Measurements from ENCODE around the gene UGCG. TPM values are rescaled to one million over a fixed set of nuclear protein-coding genes. Genes with fewer than 3 reads are reported as not detected.

The UGCG gene
- total and polyA plus RNA-seq, 10 of the 15 experiments (the other 5 are each of a cell fraction or from before 2014, with no cell fraction given), result 21.7 to 96.6 (median 48.9) TPM

DNA sequence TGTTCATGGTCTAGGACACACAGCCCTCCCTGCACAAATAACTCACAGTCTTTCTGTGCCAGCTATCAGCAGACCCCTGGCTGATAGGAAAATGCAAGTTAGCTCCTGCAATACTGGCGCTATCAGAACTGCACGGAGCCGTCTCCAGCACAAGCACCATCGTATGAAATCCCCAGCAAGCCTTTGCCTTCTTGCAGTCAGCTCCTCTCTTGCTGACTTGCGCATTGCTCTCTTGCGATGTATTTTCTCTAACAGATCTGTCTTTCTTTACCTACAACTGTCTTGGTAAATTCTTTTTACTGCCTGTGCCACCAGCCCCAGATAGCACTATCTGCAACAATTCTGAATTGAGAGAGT is 25.1 kb upstream of the UGCG start:
- FAIRE-seq (no peak), ATAC-seq (no peak), DNase-seq (ENCODE audit: low read depth, low spot score) (no peak)
- H3K79me2 ChIP-seq (ENCODE audit: control insufficient read depth, insufficient read depth, low read length), result no peaks in the 10 kb centered on the region
- peaks cover 8% of the 10 kb centered on the region for H3K4me1 ChIP-seq (ENCODE audit: control insufficient read depth, insufficient read depth, low read length)
- no peak overlapping the region for H3K9ac ChIP-seq (ENCODE audit: control insufficient read depth, insufficient read depth, low read length)
- no peak overlapping the region for H3K27ac ChIP-seq (ENCODE audit: control insufficient read depth, insufficient read depth)
- no peak overlapping the region for H2AFZ ChIP-seq (ENCODE audit: control insufficient read depth, low read depth, low read length)
- TF ChIP-seq SRF (IDR thresholded peaks at IDR 0.05; ENCODE audit: low read depth in 2 of 2, low read length in 2 of 2), result no peak
- TF ChIP-seq ZNF24 (IDR thresholded peaks at IDR 0.05), result no peak
- no peaks in the 10 kb centered on the region for H4K20me1 ChIP-seq (ENCODE audit: control insufficient read depth, insufficient read depth)
- no peaks in the 10 kb centered on the region; the same call in 2 of the 3 replicates for H3K9me3 ChIP-seq (replicated peaks; ENCODE audit: control insufficient read depth, insufficient read depth, low read length)
- H3K27me3 ChIP-seq (replicated peaks in 1 of 2; ENCODE audit: control insufficient read depth in 2 of 2, insufficient read depth in 2 of 2, low read length in 1 of 2), result no peaks in the 10 kb centered on the region
- 89% methylated on average over 6 of the region's 6 CpGs for WGBS (ENCODE audit: insufficient coverage, insufficient replicate concordance, low lambda C conversion rate, missing lambda C conversion rate)
- intact Hi-C loops (cut with micrococcal nuclease; ENCODE audit: unreplicated experiment), result no loop called here
- no peak overlapping the region for H3K4me2 ChIP-seq (ENCODE audit: control insufficient read depth, insufficient read depth)
- no peaks in the 10 kb centered on the region for H3K36me3 ChIP-seq (ENCODE audit: control insufficient read depth in 2 of 2, insufficient read depth in 2 of 2, low read length in 1 of 2)
- ChIA-PET CTCF (no interaction called here), RAD21 (ENCODE audit: unreplicated experiment) (interaction anchor here (1.5 kb wide), 1 partner anchor 112 kb away, joined by 4 read pairs; no protein-coding TSS in a partner anchor), POLR2A (no interaction called here), SMC1A (ENCODE audit: uncharacterized antibody, unreplicated experiment) (interaction anchor here (0.6 to 1.9 kb wide), 3 partner anchors 9 to 13 kb away, joined by 3 to 4 read pairs (median 3); no protein-coding TSS in a partner anchor)
- no peak overlapping the region for H3K4me3 ChIP-seq
- in situ Hi-C loops (cut with MboI), result no loop called here
- BruUV-seq (replicated peaks), result no TSS peak

DNA sequence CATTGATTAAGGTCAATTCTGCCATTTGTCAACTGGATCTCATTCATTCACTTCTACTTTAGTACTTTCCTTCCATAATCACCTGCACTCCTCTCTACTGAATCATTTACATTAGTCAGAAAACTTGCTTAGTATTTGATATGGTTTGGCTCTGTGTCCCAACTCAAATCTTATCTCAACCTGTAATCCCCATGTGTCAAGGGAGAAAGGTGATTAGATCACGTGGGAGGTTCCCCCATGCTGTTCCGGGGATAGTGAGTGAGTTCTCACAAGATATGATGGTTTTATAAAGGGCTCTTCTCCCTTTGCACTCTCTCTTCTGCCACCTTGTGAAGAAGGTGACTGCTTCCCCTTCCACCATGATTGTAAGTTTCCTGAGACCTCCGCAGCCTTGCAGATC is 23.7 kb upstream of the UGCG start:
- H3K4me1 ChIP-seq (ENCODE audit: control insufficient read depth, insufficient read depth, low read length), result peaks cover 8% of the 10 kb centered on the region
- ChIA-PET SMC1A (ENCODE audit: uncharacterized antibody, unreplicated experiment) (interaction anchor here (0.8 kb wide), 1 partner anchor 26 kb away, joined by 3 read pairs; no protein-coding TSS in a partner anchor), CTCF (no interaction called here), POLR2A (no interaction called here), RAD21 (ENCODE audit: unreplicated experiment) (no interaction called here)
- BruUV-seq (replicated peaks), result no TSS peak
- no peak for DNase-seq (ENCODE audit: low read depth, low spot score)
- no peaks in the 10 kb centered on the region for H3K27me3 ChIP-seq (replicated peaks in 1 of 2; ENCODE audit: control insufficient read depth in 2 of 2, insufficient read depth in 2 of 2, low read length in 1 of 2)
- no peak for FAIRE-seq
- H2AFZ ChIP-seq (ENCODE audit: control insufficient read depth, low read depth, low read length), result no peak overlapping the region
- no peak overlapping the region for H3K9ac ChIP-seq (ENCODE audit: control insufficient read depth, insufficient read depth, low read length)
- no peaks in the 10 kb centered on the region; the same call in 2 of the 3 replicates for H3K9me3 ChIP-seq (replicated peaks; ENCODE audit: control insufficient read depth, insufficient read depth, low read length)
- no peak overlapping the region for H3K27ac ChIP-seq (ENCODE audit: control insufficient read depth, insufficient read depth)
- ATAC-seq, result no peak
- no peaks in the 10 kb centered on the region for H3K79me2 ChIP-seq (ENCODE audit: control insufficient read depth, insufficient read depth, low read length)
- H3K4me2 ChIP-seq (ENCODE audit: control insufficient read depth, insufficient read depth), result no peak overlapping the region
- H3K36me3 ChIP-seq (ENCODE audit: control insufficient read depth in 2 of 2, insufficient read depth in 2 of 2, low read length in 1 of 2), result no peaks in the 10 kb centered on the region
- in situ Hi-C loops (cut with MboI), result no loop called here
- H3K4me3 ChIP-seq, result no peak overlapping the region
- 71% methylated on average over 3 of the region's 3 CpGs for WGBS (ENCODE audit: insufficient coverage, insufficient replicate concordance, low lambda C conversion rate, missing lambda C conversion rate)
- intact Hi-C loops (cut with micrococcal nuclease; ENCODE audit: unreplicated experiment), result no loop called here
- H4K20me1 ChIP-seq (ENCODE audit: control insufficient read depth, insufficient read depth), result no peaks in the 10 kb centered on the region
- TF ChIP-seq YY1 (IDR thresholded peaks at IDR 0.05; ENCODE audit: low read depth, low read length) (no peak), SKIL (IDR thresholded peaks at IDR 0.05; ENCODE audit: low read depth, poor library complexity, severe bottlenecking) (no peak), MYB (IDR thresholded peaks at IDR 0.05; ENCODE audit: borderline replicate concordance, low read depth, low read length) (no peak), ATF2 (IDR thresholded peaks at IDR 0.05; ENCODE audit: low read length) (no peak)
- TF ChIP-seq, protein P1, sequence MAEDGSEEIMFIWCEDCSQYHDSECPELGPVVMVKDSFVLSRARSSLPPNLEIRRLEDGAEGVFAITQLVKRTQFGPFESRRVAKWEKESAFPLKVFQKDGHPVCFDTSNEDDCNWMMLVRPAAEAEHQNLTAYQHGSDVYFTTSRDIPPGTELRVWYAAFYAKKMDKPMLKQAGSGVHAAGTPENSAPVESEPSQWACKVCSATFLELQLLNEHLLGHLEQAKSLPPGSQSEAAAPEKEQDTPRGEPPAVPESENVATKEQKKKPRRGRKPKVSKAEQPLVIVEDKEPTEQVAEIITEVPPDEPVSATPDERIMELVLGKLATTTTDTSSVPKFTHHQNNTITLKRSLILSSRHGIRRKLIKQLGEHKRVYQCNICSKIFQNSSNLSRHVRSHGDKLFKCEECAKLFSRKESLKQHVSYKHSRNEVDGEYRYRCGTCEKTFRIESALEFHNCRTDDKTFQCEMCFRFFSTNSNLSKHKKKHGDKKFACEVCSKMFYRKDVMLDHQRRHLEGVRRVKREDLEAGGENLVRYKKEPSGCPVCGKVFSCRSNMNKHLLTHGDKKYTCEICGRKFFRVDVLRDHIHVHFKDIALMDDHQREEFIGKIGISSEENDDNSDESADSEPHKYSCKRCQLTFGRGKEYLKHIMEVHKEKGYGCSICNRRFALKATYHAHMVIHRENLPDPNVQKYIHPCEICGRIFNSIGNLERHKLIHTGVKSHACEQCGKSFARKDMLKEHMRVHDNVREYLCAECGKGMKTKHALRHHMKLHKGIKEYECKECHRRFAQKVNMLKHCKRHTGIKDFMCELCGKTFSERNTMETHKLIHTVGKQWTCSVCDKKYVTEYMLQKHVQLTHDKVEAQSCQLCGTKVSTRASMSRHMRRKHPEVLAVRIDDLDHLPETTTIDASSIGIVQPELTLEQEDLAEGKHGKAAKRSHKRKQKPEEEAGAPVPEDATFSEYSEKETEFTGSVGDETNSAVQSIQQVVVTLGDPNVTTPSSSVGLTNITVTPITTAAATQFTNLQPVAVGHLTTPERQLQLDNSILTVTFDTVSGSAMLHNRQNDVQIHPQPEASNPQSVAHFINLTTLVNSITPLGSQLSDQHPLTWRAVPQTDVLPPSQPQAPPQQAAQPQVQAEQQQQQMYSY (CRISPR knock-in tag; IDR thresholded peaks at IDR 0.05), result no peak
- TF ChIP-seq, protein P2, sequence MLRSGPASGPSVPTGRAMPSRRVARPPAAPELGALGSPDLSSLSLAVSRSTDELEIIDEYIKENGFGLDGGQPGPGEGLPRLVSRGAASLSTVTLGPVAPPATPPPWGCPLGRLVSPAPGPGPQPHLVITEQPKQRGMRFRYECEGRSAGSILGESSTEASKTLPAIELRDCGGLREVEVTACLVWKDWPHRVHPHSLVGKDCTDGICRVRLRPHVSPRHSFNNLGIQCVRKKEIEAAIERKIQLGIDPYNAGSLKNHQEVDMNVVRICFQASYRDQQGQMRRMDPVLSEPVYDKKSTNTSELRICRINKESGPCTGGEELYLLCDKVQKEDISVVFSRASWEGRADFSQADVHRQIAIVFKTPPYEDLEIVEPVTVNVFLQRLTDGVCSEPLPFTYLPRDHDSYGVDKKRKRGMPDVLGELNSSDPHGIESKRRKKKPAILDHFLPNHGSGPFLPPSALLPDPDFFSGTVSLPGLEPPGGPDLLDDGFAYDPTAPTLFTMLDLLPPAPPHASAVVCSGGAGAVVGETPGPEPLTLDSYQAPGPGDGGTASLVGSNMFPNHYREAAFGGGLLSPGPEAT (IDR thresholded peaks at IDR 0.05; ENCODE audit: low read depth), result no peak

Data from GM12878 (cell line).